HG03520 (cell line): ENCODE results near the gene FGF3.
"Not testable (repeated sequence)": the region's sequence is repeated elsewhere in the genome, so short reads cannot be mapped to it uniquely, and the experiment has no call there.

Experiments used
- ATAC-seq: cut with Tn5 transposase; IDR thresholded peaks from one replicate; pipeline ENCODE4 v1.9.1; 2021; ENCODE audit warnings: mild to moderate bottlenecking, moderate library complexity; ENCODE audit not compliant: unreplicated experiment

Gene FGF3

DNA sequence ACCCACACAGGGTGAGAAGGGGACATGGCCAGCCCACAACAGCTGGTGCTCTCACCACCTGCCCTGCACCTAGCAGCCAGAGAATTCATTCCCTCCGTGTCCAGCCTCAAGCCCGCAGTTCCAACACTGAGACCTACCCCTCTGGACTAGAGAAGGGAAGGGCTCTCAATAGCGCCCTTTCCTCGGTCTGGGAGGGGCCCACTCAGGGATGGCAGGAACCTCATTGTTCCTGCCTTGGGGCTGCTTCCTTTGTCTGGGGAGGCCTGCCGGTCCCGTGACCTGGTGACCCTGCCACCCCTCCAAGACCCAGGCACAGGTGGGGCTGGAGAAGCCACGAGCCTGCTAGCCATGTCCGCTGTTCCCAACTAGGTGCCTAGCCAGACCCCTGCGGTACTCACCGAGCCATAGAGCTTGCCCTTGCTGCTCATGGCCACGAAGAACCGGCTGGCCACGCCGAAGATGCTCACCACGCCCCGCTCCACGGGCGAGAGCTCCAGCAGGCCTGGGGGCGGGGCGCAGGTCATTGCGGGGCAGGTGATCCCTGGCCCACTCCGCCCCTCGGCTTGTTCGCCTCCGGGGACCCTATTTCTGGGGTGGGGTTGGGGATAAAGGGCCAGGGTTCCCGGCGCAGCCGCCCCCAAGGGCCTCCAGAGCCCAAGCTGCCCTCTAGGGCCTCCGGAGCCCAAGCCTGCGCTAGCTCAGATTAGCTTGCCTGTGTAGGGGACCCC lies 45.4 kb downstream of the FGF3 start:
- no peak for ATAC-seq

DNA sequence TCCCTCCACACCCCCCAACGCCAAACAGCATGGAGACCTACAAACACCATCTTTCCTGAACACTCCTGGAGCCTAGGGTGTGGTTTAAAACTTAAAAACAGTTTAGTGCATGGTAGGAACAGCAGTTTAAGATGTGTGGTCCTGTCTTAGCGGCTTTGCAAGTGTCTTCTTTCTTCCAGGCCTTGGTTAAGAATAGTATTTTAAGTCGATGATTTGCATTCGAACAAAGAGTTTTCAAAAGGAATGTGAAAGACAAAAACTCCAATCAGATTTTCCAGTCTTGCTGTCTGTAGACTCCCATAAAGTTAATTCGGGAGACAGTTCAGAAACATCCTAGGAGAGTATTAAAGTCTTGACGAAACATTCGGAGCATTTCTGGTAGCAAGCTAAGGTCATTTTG lies 47.8 kb downstream of the FGF3 start:
- ATAC-seq, result no peak

- no peak for ATAC-seq
These were observed 48.7 kb downstream of the FGF3 start for GRCh38 chr11:69770540-69770939.

GRCh38 chr11:69765498-69765995 lies 53.7 kb downstream of the FGF3 start:
- ATAC-seq, result no peak

DNA sequence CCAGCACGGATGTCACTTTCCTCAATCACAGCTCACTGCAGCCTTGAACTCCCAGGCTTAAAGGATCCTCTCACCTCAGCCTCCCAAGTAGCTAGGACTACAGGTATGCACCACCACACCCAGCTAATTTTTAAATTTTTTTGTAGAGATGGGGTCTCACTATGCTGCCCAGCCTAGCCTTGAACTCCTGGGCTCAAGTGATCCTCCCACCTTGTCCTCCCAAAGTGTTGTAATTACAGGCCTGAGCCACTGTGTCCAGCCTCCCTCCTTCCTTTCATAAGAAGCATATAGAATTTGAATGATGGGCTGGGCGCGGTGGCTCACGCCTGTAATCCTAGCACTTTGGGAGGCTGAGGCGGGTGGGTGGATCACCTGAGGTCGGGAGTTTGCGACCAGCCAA lies 54.3 kb downstream of the FGF3 start:
- not testable (repeated sequence) for ATAC-seq

DNA sequence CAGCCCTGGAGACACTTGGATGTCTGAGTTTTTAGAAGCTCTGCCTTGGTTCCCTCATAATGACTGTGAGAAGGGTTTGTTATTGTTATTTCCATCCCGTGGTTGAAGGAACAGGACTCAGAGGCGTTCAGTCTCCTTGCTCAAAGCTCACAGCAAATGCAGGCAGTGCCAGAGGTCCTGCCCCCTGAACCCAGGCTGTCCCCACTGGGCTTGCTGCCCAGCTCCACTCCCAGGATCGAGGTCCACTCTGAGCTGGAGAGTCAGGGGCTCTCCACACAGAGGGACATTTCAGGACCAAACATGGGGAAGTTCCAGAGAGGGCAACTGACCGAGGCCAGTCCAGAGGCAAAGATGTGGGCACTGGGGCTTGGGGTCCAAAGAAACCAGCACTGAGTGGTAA lies 58.9 kb downstream of the FGF3 start:
- ATAC-seq, result no peak
